HG02885 (cell line): Measurements from ENCODE around the gene GALNT8.
A peak's percentile ranks its signal among the peaks of the same experiment; 100 is the strongest.

ENCODE experiments used
- ATAC-seq: cut with Tn5 transposase; IDR thresholded peaks from one replicate; pipeline ENCODE4 v1.9.1; 2021; ENCODE audit warnings: mild to moderate bottlenecking; ENCODE audit not compliant: unreplicated experiment, poor library complexity

GALNT8 gene

DNA sequence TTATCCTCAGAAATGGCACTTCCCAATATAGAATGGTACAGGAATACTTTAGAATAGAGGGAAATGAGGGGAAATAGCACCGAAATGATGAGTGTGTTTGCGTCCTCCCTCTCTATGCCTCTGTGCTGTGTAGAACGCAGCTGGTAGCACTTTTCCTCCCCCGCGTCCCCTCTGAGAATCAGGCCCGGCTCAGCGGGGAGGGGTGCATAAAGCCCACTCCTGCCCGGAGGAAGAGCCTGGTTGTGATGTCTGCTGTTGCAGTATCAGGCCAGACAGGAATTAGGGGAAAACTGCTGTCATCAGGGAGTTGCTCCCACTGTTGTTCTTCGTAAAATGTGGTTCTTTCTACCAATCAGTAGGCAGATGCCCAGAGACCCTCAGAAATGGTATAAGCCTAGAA, 76.0 kb downstream of the GALNT8 start:
- ATAC-seq, result no peak

- ATAC-seq, result no peak
Measured at GRCh38 chr12:4796694-4797482, 76.7 kb downstream of the GALNT8 start.

DNA sequence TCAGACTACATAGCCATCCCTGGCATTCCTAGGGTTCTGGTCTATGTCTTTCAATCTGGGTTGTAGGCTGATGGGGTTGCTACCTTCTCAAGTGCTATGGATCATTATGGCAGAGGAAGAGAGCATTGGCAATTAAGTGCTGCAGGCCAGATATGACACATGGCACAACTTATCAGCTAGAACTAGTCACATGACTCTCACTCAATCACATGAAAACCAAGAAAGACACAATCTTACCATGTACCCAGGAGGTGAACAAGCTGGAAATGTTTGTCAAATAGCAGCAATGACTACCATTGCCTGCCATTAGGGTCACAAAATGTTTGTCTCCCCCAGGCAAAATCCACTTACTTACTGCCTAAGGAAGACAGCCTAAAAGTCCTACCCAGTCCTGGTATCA, 80.4 kb downstream of the GALNT8 start:
- ATAC-seq, result no peak

- no peak for ATAC-seq
Measured at GRCh38 chr12:4802841-4803240, 82.6 kb downstream of the GALNT8 start.

DNA sequence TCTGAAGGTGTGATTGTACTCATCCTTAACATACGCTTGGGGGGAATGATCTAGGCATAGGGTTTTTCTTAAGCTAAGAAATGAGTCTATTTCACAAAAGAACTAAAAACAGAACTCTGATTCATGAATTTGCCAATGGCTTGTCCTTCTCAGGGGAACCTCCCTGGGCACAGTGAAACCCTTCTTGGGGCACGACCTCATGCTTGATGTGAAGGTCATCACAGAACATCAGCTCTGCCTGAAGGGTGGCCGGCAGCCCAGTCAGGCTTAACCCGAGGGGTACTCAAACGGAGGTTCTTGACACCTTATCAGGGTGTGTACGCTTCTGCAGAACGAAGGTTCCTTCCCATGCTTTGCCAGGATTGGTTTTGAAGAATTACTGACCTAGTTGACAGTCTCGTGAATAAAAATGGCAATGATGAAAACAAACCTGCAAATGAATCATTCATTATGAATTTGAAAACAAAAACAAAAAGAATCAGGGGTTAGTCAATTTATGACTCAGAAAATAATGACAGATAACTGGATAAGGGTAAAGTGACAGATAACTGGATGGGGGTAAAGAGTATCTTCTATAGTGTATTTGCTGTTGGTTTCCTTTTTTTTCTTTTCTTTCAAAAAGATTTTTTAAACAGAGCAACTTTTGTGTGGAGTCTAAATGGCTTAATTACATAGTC, 86.4 kb downstream of the GALNT8 start:
- no peak for ATAC-seq

GRCh38 chr12:4807116-4807783, 87.0 kb downstream of the GALNT8 start:
- ATAC-seq, result no peak

GRCh38 chr12:4807813-4808212, 87.6 kb downstream of the GALNT8 start:
- no peak for ATAC-seq

GRCh38 chr12:4809013-4809448, 88.8 kb downstream of the GALNT8 start:
- ATAC-seq, result no peak

- ATAC-seq, result no peak
Measured at GRCh38 chr12:4809449-4810218, 89.4 kb downstream of the GALNT8 start.

DNA sequence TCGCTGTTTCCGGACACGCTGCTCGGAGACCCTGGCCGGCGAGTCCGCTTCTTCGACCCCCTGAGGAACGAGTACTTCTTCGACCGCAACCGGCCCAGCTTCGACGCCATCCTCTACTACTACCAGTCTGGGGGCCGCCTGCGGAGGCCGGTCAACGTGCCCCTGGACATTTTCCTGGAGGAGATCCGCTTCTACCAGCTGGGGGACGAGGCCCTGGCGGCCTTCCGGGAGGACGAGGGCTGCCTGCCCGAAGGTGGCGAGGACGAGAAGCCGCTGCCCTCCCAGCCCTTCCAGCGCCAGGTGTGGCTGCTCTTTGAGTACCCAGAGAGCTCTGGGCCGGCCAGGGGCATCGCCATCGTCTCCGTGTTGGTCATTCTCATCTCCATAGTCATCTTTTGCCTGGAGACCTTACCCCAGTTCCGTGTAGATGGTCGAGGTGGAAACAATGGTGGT, 90.0 kb downstream of the GALNT8 start:
- no peak for ATAC-seq

DNA sequence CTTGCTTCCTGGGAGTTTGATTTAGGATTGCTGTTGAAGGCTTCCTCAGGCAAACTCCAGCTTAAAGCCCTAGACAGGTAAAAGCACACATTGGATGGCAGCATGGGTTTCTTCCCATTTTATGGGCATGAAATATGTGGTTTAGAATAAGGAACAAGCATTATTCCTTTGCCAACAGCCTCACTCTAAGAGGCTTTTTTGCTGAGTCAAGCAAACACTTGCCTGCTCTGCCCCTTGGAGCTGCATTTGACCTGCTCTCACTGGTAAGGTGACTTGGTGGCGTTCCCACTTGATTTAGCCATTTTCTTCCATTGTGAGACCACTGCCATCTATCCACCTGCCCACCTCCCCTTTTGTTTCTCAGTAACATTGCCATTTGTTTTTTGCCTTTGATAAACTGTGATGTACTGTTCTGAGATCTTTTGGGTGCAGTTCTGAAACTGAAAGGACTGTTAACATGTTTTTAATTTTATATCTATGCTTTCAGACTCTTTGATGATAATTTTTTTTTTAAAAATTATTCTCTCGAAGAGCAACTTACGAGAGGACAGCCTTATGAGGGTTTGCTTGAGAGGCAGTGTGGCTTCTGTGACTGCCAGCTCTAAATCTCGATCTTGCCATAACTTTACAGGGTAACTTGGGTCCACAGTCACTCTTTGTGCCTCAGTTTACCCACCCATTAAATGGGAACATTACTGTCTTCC, 92.6 kb downstream of the GALNT8 start:
- no peak for ATAC-seq

GRCh38 chr12:4813741-4814140, 93.5 kb downstream of the GALNT8 start:
- ATAC-seq, result no peak

DNA sequence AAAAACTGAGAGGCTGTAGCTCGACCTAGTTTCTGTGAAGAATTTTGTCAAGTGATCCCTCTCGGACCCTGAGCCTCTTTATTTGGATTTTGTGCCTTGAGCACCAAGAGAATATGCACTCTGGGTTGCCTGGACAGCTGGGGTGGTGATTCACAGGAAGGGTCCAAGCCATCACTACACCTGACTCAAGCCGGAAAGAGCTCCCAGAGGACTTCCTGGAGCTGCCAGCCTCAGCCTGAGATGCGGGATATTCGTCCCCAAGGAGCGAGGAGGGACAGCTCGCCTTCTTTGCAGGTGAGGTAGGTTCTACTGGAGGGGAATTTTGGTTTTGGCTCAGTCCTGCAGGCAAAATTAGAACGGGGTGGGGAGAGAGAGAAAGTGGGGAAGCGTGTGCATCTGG, 94.3 kb downstream of the GALNT8 start:
- ATAC-seq, result no peak

DNA sequence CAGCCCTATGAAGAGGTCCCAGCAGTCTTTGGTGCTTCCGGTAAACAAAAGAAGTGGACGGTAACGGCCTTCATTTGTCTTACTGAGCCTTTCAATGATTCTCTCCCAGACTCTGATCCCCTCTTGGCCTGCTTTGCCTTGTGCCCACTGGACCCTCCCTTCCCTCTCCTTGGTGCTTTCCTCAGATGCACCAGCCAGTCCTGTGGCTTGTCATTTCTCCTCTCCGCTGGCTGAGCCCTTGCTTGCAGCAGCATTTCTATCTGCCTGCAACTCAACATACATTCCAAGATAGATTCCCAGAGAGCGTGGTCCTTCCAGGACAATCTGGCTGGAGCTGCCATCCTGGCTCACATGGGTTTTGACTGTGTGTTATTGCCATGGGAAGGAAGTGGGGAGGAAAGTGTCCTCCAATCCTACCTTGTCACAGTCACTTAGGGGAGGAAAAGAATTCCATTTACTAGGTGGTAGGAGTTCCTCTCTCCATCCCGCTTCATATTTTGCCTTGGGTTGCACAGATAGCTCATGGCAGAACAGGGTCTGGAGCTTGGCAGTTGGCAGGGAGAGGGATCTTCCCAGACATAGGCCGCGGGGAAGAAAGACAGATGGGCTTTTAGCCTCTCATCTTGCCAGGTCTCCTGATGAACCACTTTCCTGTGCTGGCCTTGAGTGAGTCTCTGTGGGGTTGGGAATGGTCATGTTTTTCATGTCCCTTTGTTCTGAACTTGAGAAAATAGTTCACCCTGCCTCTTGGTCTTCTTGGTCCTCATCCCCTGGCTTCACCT, 96.7 kb downstream of the GALNT8 start:
- ATAC-seq, result no peak

DNA sequence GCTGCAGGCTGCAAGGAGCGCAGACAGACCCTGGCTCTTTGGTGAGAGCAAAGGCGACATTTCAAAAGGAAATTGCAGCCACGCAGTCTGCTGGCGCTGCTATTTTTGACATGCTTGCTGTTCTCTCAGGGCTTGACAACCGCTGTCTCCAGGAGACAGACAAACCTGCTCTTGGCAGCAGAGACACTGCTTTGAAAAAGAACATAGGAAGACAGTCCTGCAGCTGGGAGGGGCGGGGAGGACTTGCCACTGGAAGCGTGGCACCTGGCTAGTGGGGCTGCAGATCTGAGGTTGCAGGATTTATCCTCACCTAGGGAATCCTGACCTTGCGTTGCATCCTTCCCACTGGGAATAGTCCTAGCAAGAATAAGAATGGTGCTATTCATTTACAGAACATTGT, 97.7 kb downstream of the GALNT8 start:
- ATAC-seq, result no peak

GRCh38 chr12:4819654-4820053, 99.5 kb downstream of the GALNT8 start:
- peak; percentile 56 for ATAC-seq

DNA sequence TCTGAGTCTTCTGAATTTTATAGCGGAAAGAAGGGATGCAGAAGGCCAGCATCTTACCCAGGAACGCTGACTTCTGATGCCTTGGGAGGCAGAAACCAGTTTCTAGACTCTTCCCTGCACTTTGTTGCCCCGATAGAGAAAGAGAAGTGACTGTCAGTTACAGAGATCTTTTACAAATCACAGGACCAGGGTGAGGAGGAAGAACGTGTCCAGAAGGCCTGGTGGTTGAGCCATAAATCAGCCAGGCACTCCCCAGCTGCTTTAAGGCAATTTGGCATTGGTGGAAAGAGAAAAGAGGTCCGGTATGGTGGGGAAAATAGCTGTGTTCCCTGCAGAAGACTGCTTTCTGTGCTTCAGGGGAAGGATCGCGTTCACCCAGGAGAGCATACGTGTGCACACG, 100.8 kb downstream of the GALNT8 start:
- ATAC-seq, result no peak
